Measurements from ENCODE around the gene B9D1. TPM values are rescaled to one million over a fixed set of nuclear protein-coding genes. Genes with fewer than 3 reads are reported as not detected.

B9D1 gene
- total RNA-seq, 6 experiments from 2014 or later = 18.0 to 28.9 (median 24.5) TPM

GRCh38 chr17:19308398-19308797, 54.1 kb downstream of the B9D1 start:
- DNase-seq = no peak
- TF ChIP-seq, protein P1, sequence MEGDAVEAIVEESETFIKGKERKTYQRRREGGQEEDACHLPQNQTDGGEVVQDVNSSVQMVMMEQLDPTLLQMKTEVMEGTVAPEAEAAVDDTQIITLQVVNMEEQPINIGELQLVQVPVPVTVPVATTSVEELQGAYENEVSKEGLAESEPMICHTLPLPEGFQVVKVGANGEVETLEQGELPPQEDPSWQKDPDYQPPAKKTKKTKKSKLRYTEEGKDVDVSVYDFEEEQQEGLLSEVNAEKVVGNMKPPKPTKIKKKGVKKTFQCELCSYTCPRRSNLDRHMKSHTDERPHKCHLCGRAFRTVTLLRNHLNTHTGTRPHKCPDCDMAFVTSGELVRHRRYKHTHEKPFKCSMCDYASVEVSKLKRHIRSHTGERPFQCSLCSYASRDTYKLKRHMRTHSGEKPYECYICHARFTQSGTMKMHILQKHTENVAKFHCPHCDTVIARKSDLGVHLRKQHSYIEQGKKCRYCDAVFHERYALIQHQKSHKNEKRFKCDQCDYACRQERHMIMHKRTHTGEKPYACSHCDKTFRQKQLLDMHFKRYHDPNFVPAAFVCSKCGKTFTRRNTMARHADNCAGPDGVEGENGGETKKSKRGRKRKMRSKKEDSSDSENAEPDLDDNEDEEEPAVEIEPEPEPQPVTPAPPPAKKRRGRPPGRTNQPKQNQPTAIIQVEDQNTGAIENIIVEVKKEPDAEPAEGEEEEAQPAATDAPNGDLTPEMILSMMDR (IDR thresholded peaks at IDR 0.05) = no peak
- no peak overlapping the region for H3K4me3 Mint-ChIP-seq
- no peak overlapping the region for H3K27ac Mint-ChIP-seq
- peaks cover 19% of the 10 kb centered on the region for H3K36me3 Mint-ChIP-seq (ENCODE audit: low read depth)
- H3K27me3 Mint-ChIP-seq (ENCODE audit: insufficient read depth) = no peaks in the 10 kb centered on the region; the same call in 1 of the 2 replicates
- peaks cover 53% of the 10 kb centered on the region for H3K4me1 Mint-ChIP-seq (ENCODE audit: low read depth)
- H3K9me3 Mint-ChIP-seq = no peaks in the 10 kb centered on the region

DNA sequence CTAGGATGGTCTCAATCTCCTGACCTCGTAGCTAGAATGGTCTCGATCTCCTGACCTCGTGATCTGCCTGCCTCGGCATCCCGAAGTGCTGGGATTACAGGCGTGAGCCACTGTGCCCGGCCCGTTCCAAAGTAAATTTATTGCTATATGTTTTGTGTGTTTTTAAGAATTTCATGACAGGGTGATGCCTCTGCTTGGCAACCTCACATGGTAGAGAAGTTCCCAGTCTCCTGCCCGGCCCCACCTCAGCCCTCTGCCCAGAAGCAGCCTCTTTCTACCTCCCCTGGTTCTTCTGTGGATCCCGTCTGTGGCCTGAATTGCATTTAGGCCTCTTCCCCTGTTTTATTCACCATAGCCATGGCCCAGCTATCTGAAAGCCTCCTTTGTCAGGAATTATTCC, 55.0 kb downstream of the B9D1 start:
- H3K27ac Mint-ChIP-seq = no peak overlapping the region
- H3K27me3 Mint-ChIP-seq (ENCODE audit: insufficient read depth) = no peaks in the 10 kb centered on the region; the same call in 1 of the 2 replicates
- H3K9me3 Mint-ChIP-seq = no peaks in the 10 kb centered on the region
- peaks cover 52% of the 10 kb centered on the region for H3K4me1 Mint-ChIP-seq (ENCODE audit: low read depth)
- TF ChIP-seq, protein P1 (IDR thresholded peaks at IDR 0.05) = no peak
- no peak overlapping the region for H3K4me3 Mint-ChIP-seq
- peaks cover 16% of the 10 kb centered on the region for H3K36me3 Mint-ChIP-seq (ENCODE audit: low read depth)
- DNase-seq = no peak

DNA sequence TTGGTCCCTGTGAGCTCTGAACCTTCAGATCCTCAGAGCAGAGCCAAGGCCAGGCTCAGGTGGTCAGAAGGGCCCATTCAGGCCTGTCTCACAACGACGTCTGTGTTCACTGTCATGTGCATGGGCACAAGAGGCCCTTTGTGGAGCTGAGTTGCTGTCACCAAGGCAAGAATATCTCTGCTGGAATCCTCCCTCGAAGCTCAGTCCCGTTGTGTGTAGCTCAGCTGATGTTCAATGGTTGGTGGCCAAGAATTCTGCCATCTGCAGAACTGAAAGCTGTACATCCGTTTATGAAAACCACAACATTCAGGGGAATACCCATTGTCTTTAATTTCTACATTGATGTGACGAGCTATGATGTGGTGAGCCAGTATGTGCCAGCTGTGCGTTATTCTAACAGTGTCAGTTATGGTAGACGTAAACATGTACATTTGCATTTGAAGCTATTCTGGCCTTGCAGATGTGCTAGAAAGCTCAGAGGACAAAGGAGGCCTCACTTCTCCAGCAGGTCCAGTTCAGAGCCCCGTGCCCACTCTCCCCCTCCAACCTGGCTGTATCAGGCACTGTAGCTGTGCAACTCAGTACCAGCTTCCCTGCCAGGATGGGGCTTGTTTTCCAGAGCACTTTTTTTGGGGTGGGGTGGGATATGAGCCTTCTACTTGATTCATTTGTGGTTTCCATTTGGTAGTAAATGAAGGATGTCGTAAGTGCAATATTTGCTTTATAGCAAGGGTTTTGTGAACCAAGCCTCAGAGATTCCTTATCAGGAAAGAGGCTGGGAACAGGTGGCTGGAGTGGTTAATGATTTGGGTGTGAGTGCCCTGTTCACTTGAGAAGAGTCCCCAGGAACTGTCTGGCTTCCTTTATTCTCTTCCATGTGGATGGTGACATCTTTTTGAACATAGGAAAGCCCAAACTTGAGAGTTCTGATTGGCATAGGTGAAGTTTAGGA, 56.1 kb downstream of the B9D1 start:
- peaks cover 13% of the 10 kb centered on the region for H3K36me3 Mint-ChIP-seq (ENCODE audit: low read depth)

GRCh38 chr17:19305761-19306159, 56.8 kb downstream of the B9D1 start:
- no peak overlapping the region; the same call in 1 of the 2 replicates for H3K27ac Mint-ChIP-seq
- H3K4me1 Mint-ChIP-seq (ENCODE audit: low read depth) = peaks cover 34% of the 10 kb centered on the region
- H3K9me3 Mint-ChIP-seq = no peaks in the 10 kb centered on the region
- no peaks in the 10 kb centered on the region; the same call in 1 of the 2 replicates for H3K27me3 Mint-ChIP-seq (ENCODE audit: insufficient read depth)
- no peak for DNase-seq
- peaks cover 13% of the 10 kb centered on the region for H3K36me3 Mint-ChIP-seq (ENCODE audit: low read depth)
- no peak overlapping the region for H3K4me3 Mint-ChIP-seq
- TF ChIP-seq, protein P1 (IDR thresholded peaks at IDR 0.05) = no peak

More for the DNA sequence above, 56.1 kb downstream of the B9D1 start:
- TF ChIP-seq, protein P1 (IDR thresholded peaks at IDR 0.05) = no peak
- Mint-ChIP-seq H3K27ac (no peak overlapping the region), H3K27me3 (ENCODE audit: insufficient read depth) (no peaks in the 10 kb centered on the region; the same call in 1 of the 2 replicates), H3K9me3 (no peaks in the 10 kb centered on the region), H3K4me1 (ENCODE audit: low read depth) (peaks cover 41% of the 10 kb centered on the region), H3K4me3 (no peak overlapping the region)
- DNase-seq = no peak

DNA sequence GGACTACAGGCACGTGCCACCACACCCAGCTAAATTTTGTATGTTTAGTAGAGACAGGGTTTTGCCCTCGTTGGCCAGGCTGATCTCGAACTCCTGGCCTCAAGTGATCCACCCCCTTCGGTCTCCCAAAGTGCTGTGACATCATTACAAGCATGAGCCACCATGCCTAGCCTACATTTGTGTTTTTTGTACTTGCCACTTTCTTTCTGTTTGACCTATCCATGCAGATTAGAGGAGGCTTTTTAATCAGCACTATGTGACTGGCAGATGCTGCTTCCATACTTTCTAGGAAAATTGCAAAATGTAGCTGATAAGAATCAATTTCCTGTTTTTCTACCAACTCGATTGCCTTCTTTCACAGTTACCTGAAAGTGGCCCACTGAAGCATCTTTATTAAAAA, 57.3 kb downstream of the B9D1 start:
- Mint-ChIP-seq H3K4me1 (ENCODE audit: low read depth) (peaks cover 32% of the 10 kb centered on the region), H3K27ac (no peak overlapping the region; the same call in 1 of the 2 replicates), H3K27me3 (ENCODE audit: insufficient read depth) (no peaks in the 10 kb centered on the region; the same call in 1 of the 2 replicates), H3K36me3 (ENCODE audit: low read depth) (peaks cover 13% of the 10 kb centered on the region), H3K4me3 (no peak overlapping the region), H3K9me3 (no peaks in the 10 kb centered on the region)
- TF ChIP-seq, protein P1 (IDR thresholded peaks at IDR 0.05) = no peak
- DNase-seq = no peak

Data from HFFc6 (cell line).